GM12801 (cell line): Measurements from ENCODE around the gene SYT13.

ENCODE experiments used
- CTCF ChIP-seq: IDR thresholded peaks from one replicate; pipeline ENCODE4 v1.5.1; 2011; ENCODE audit warnings: control low read depth; ENCODE audit not compliant: insufficient read length; ENCODE audit errors: extremely low read depth

Gene SYT13

GRCh38 chr11:45321031-45321595, 35.0 kb upstream of the SYT13 start:
- no peak for TF ChIP-seq CTCF

- no peak for TF ChIP-seq CTCF
These were observed 34.2 kb upstream of the SYT13 start for GRCh38 chr11:45320371-45320770.

- TF ChIP-seq CTCF = no peak
These were observed 32.9 kb upstream of the SYT13 start for GRCh38 chr11:45319077-45319476.

- no peak for TF ChIP-seq CTCF
These were observed 32.4 kb upstream of the SYT13 start for GRCh38 chr11:45318516-45318915.

- no peak for TF ChIP-seq CTCF
These were observed 30.1 kb upstream of the SYT13 start for GRCh38 chr11:45316258-45316657.

- TF ChIP-seq CTCF = no peak
These were observed 28.8 kb upstream of the SYT13 start for GRCh38 chr11:45314900-45315299.

- no peak for TF ChIP-seq CTCF
These were observed 27.2 kb upstream of the SYT13 start for GRCh38 chr11:45313171-45313865.
